HG02981 (cell line): ENCODE data around the gene GULP1.
"Not testable (repeated sequence)": the region's sequence is repeated elsewhere in the genome, so short reads cannot be mapped to it uniquely, and the experiment has no call there.

Experiments
- ATAC-seq: cut with Tn5 transposase; IDR thresholded peaks from one replicate; pipeline ENCODE4 v1.9.1; 2021; ENCODE audit warnings: mild to moderate bottlenecking, moderate library complexity; ENCODE audit not compliant: unreplicated experiment

The GULP1 gene

GRCh38 chr2:188523919-188524318, 232.2 kb downstream of the GULP1 start:
- ATAC-seq = no peak

GRCh38 chr2:188524519-188525113, 232.9 kb downstream of the GULP1 start:
- peak; percentile 81 for ATAC-seq

GRCh38 chr2:188526701-188527100, 235.0 kb downstream of the GULP1 start:
- no peak for ATAC-seq

- no peak for ATAC-seq
Observed at GRCh38 chr2:188527141-188527540, 235.5 kb downstream of the GULP1 start.

GRCh38 chr2:188527581-188527993, 235.9 kb downstream of the GULP1 start:
- no peak for ATAC-seq

GRCh38 chr2:188529710-188530109, 238.0 kb downstream of the GULP1 start:
- no peak for ATAC-seq

GRCh38 chr2:188534875-188535274, 243.2 kb downstream of the GULP1 start:
- ATAC-seq = no peak

- ATAC-seq = no peak
Observed at GRCh38 chr2:188551671-188552070, 260.0 kb downstream of the GULP1 start.

GRCh38 chr2:188557081-188557480, 265.4 kb downstream of the GULP1 start:
- ATAC-seq = no peak

- ATAC-seq = not testable (repeated sequence)
Observed at GRCh38 chr2:188559455-188559854, 267.8 kb downstream of the GULP1 start.

- no peak for ATAC-seq
Observed at GRCh38 chr2:188561473-188561979, 269.9 kb downstream of the GULP1 start.

GRCh38 chr2:188569431-188570165, 277.9 kb downstream of the GULP1 start:
- no peak for ATAC-seq

- no peak for ATAC-seq
Observed at GRCh38 chr2:188570370-188570769, 278.7 kb downstream of the GULP1 start.

- no peak for ATAC-seq
Observed at GRCh38 chr2:188571543-188572303, 280.0 kb downstream of the GULP1 start.

- ATAC-seq = no peak
Observed at GRCh38 chr2:188572592-188572991, 280.9 kb downstream of the GULP1 start.

- no peak for ATAC-seq
Observed at GRCh38 chr2:188573453-188573852, 281.8 kb downstream of the GULP1 start.

GRCh38 chr2:188576006-188576405, 284.3 kb downstream of the GULP1 start:
- no peak for ATAC-seq

GRCh38 chr2:188576651-188577050, 285.0 kb downstream of the GULP1 start:
- no peak for ATAC-seq

GRCh38 chr2:188577231-188577630, 285.6 kb downstream of the GULP1 start:
- no peak for ATAC-seq

GRCh38 chr2:188580738-188581137, 289.1 kb downstream of the GULP1 start:
- no peak for ATAC-seq

GRCh38 chr2:188582211-188582610, 290.5 kb downstream of the GULP1 start:
- no peak for ATAC-seq

- ATAC-seq = no peak
Observed at GRCh38 chr2:188588235-188588634, 296.6 kb downstream of the GULP1 start.
